Activated naive CD8-positive, alpha-beta T cell treated with anti-CD3 and anti-CD28 coated beads, Interleukin-2, amount 50 U/mL, for 24 hours (primary cell): ENCODE results near the gene RWDD1.

Experiments
- ATAC-seq: fragments of 150-1000 bp; cut with Tn5 transposase; one replicate; pipeline ENCODE4 v1.10.0; 2021
- DNase-seq: peaks from one replicate; pipeline ENCODE4 v3.0.0; 2021
- H3K27ac Mint-ChIP-seq: one replicate; pipeline ENCODE4 v1.8.0; 2021; ENCODE audit warnings: mild to moderate bottlenecking, mixed read lengths
- H3K27me3 Mint-ChIP-seq: one replicate; pipeline ENCODE4 v1.8.0; 2021; ENCODE audit warnings: mixed read lengths
- H3K36me3 Mint-ChIP-seq: one replicate; pipeline ENCODE4 v1.8.0; 2021; ENCODE audit warnings: low read depth, mixed read lengths
- H3K4me1 Mint-ChIP-seq: one replicate; pipeline ENCODE4 v1.8.0; 2021; ENCODE audit warnings: mixed read lengths
- H3K4me3 Mint-ChIP-seq: one replicate; pipeline ENCODE4 v1.8.0; 2021; ENCODE audit warnings: mild to moderate bottlenecking, moderate library complexity, mixed read lengths
- H3K9me3 Mint-ChIP-seq: one replicate; pipeline ENCODE4 v1.8.0; 2021; ENCODE audit warnings: mixed read lengths

RWDD1 gene

GRCh38 chr6:116570856-116571682 lies at the start of gene RWDD1:
RWDD1 (plus strand) TSS chr6:116571504; CDS start chr6:116571583, 79 bp downstream.
- peak within 1 kb of the TSS; percentile 97 for H3K27ac Mint-ChIP-seq
- H3K4me3 Mint-ChIP-seq: peak within 1 kb of the TSS; percentile 98
- no peaks in the 10 kb centered on the region for H3K9me3 Mint-ChIP-seq
- ATAC-seq: peak; percentile 98
- H3K36me3 Mint-ChIP-seq: peaks cover 22% of the 10 kb centered on the region
- peak; percentile 96 for DNase-seq
- H3K27me3 Mint-ChIP-seq: no peaks in the 10 kb centered on the region
- peaks cover 47% of the 10 kb centered on the region for H3K4me1 Mint-ChIP-seq

GRCh38 chr6:116522896-116523295 lies 48.4 kb upstream of the RWDD1 start:
- Mint-ChIP-seq H3K27me3 (peaks cover 2% of the 10 kb centered on the region), H3K9me3 (no peaks in the 10 kb centered on the region), H3K4me3 (no peak overlapping the region), H3K36me3 (no peaks in the 10 kb centered on the region), H3K4me1 (no peaks in the 10 kb centered on the region), H3K27ac (no peak overlapping the region)
- ATAC-seq (no peak), DNase-seq (no peak)

- DNase-seq (no peak), ATAC-seq (no peak)
- peaks cover 2% of the 10 kb centered on the region for H3K27me3 Mint-ChIP-seq
- no peaks in the 10 kb centered on the region for H3K9me3 Mint-ChIP-seq
- no peak overlapping the region for H3K27ac Mint-ChIP-seq
- H3K4me3 Mint-ChIP-seq: no peak overlapping the region
- no peaks in the 10 kb centered on the region for H3K4me1 Mint-ChIP-seq
- no peaks in the 10 kb centered on the region for H3K36me3 Mint-ChIP-seq
Measured at GRCh38 chr6:116524236-116524635, 47.1 kb upstream of the RWDD1 start.

GRCh38 chr6:116528133-116528532 lies 43.2 kb upstream of the RWDD1 start:
- H3K36me3 Mint-ChIP-seq: no peaks in the 10 kb centered on the region
- H3K27ac Mint-ChIP-seq: no peak overlapping the region
- ATAC-seq (no peak), DNase-seq (no peak)
- H3K27me3 Mint-ChIP-seq: peaks cover 9% of the 10 kb centered on the region
- H3K9me3 Mint-ChIP-seq: no peaks in the 10 kb centered on the region
- no peak overlapping the region for H3K4me3 Mint-ChIP-seq
- no peaks in the 10 kb centered on the region for H3K4me1 Mint-ChIP-seq

GRCh38 chr6:116528780-116529179 lies 42.5 kb upstream of the RWDD1 start:
- H3K27ac Mint-ChIP-seq: no peak overlapping the region
- H3K36me3 Mint-ChIP-seq: no peaks in the 10 kb centered on the region
- no peak overlapping the region for H3K4me3 Mint-ChIP-seq
- DNase-seq (no peak), ATAC-seq (no peak)
- peaks cover 14% of the 10 kb centered on the region for H3K27me3 Mint-ChIP-seq
- no peaks in the 10 kb centered on the region for H3K4me1 Mint-ChIP-seq
- no peaks in the 10 kb centered on the region for H3K9me3 Mint-ChIP-seq

GRCh38 chr6:116529466-116530290 lies 41.6 kb upstream of the RWDD1 start:
- Mint-ChIP-seq H3K27ac (no peak overlapping the region), H3K4me1 (no peaks in the 10 kb centered on the region), H3K36me3 (no peaks in the 10 kb centered on the region), H3K27me3 (peaks cover 17% of the 10 kb centered on the region), H3K9me3 (no peaks in the 10 kb centered on the region), H3K4me3 (no peak overlapping the region)
- DNase-seq (no peak), ATAC-seq (no peak)

- no peak for ATAC-seq
- Mint-ChIP-seq H3K4me1 (no peaks in the 10 kb centered on the region), H3K27me3 (peaks cover 17% of the 10 kb centered on the region), H3K36me3 (no peaks in the 10 kb centered on the region), H3K4me3 (no peak overlapping the region), H3K9me3 (no peaks in the 10 kb centered on the region), H3K27ac (no peak overlapping the region)
- DNase-seq: no peak
Measured at GRCh38 chr6:116530436-116530835, 40.9 kb upstream of the RWDD1 start.

GRCh38 chr6:116531675-116532570 lies 39.4 kb upstream of the RWDD1 start:
- Mint-ChIP-seq H3K27me3 (peaks cover 17% of the 10 kb centered on the region), H3K9me3 (no peaks in the 10 kb centered on the region), H3K4me1 (no peaks in the 10 kb centered on the region), H3K4me3 (no peak overlapping the region), H3K36me3 (no peaks in the 10 kb centered on the region), H3K27ac (no peak overlapping the region)
- ATAC-seq (peak; percentile 71), DNase-seq (peak; percentile 57)

GRCh38 chr6:116533233-116533957 lies 37.9 kb upstream of the RWDD1 start:
- H3K4me3 Mint-ChIP-seq: no peak overlapping the region
- ATAC-seq: no peak
- H3K27ac Mint-ChIP-seq: no peak overlapping the region
- H3K4me1 Mint-ChIP-seq: no peaks in the 10 kb centered on the region
- no peaks in the 10 kb centered on the region for H3K36me3 Mint-ChIP-seq
- no peaks in the 10 kb centered on the region for H3K9me3 Mint-ChIP-seq
- DNase-seq: no peak
- peaks cover 15% of the 10 kb centered on the region for H3K27me3 Mint-ChIP-seq

GRCh38 chr6:116535109-116535508 lies 36.2 kb upstream of the RWDD1 start:
- no peak for ATAC-seq
- peaks cover 13% of the 10 kb centered on the region for H3K27me3 Mint-ChIP-seq
- no peak overlapping the region for H3K4me3 Mint-ChIP-seq
- no peaks in the 10 kb centered on the region for H3K4me1 Mint-ChIP-seq
- no peak for DNase-seq
- H3K36me3 Mint-ChIP-seq: no peaks in the 10 kb centered on the region
- no peaks in the 10 kb centered on the region for H3K9me3 Mint-ChIP-seq
- no peak overlapping the region for H3K27ac Mint-ChIP-seq

- ATAC-seq: no peak
- Mint-ChIP-seq H3K4me3 (no peak overlapping the region), H3K27ac (no peak overlapping the region), H3K36me3 (no peaks in the 10 kb centered on the region), H3K27me3 (peaks cover 16% of the 10 kb centered on the region), H3K9me3 (no peaks in the 10 kb centered on the region), H3K4me1 (no peaks in the 10 kb centered on the region)
- no peak for DNase-seq
Measured at GRCh38 chr6:116536216-116536621, 35.1 kb upstream of the RWDD1 start.

- ATAC-seq (no peak), DNase-seq (no peak)
- Mint-ChIP-seq H3K27me3 (peaks cover 20% of the 10 kb centered on the region), H3K27ac (no peak overlapping the region), H3K36me3 (no peaks in the 10 kb centered on the region), H3K9me3 (no peaks in the 10 kb centered on the region), H3K4me3 (no peak overlapping the region), H3K4me1 (no peaks in the 10 kb centered on the region)
Measured at GRCh38 chr6:116542426-116542825, 28.9 kb upstream of the RWDD1 start.

GRCh38 chr6:116543149-116543548 lies 28.2 kb upstream of the RWDD1 start:
- no peaks in the 10 kb centered on the region for H3K36me3 Mint-ChIP-seq
- no peaks in the 10 kb centered on the region for H3K4me1 Mint-ChIP-seq
- H3K9me3 Mint-ChIP-seq: no peaks in the 10 kb centered on the region
- no peak overlapping the region for H3K4me3 Mint-ChIP-seq
- H3K27ac Mint-ChIP-seq: no peak overlapping the region
- ATAC-seq (no peak), DNase-seq (no peak)
- H3K27me3 Mint-ChIP-seq: peaks cover 20% of the 10 kb centered on the region

- Mint-ChIP-seq H3K4me3 (no peak within 1 kb of the TSS), H3K27ac (no peak within 1 kb of the TSS), H3K36me3 (no peaks in the 10 kb centered on the region), H3K9me3 (no peaks in the 10 kb centered on the region), H3K4me1 (no peaks in the 10 kb centered on the region), H3K27me3 (peaks cover 22% of the 10 kb centered on the region)
- DNase-seq (no peak), ATAC-seq (no peak)
Measured at GRCh38 chr6:116545651-116546050, 25.7 kb upstream of the RWDD1 start, which contains the start of gene TRAPPC3L. TRAPPC3L (minus strand) TSS chr6:116545684; CDS start chr6:116545514, 170 bp downstream.
